SU-DHL-6 (cell line): Measurements from ENCODE around the gene NUBPL.

Experiments used
- CTCF ChIP-seq: fragments of 200-600 bp; sonication (generic); IDR thresholded peaks from one replicate; pipeline ENCODE4 v1.5.1; 2017; ENCODE audit warnings: antibody characterized with exemption, mild to moderate bottlenecking, low read length, moderate library complexity; ENCODE audit not compliant: insufficient read depth, poor library complexity, severe bottlenecking
- EZH2phosphoT487 ChIP-seq: fragments of 200-600 bp; sonication (generic), shearing (Covaris generic); conservative IDR thresholded peaks from 2 replicates; pipeline ENCODE4 v1.6.1; 2018; ENCODE audit warnings: mild to moderate bottlenecking, antibody characterized with exemption, low read length, moderate library complexity, mixed read lengths

- TF ChIP-seq CTCF (no peak), EZH2phosphoT487 (no peak)
Observed at GRCh38 chr14:31806249-31806648, 245.0 kb downstream of the NUBPL start.
